ENCODE results near the gene REPS1. TPM values are rescaled to one million over a fixed set of nuclear protein-coding genes. Genes with fewer than 3 reads are reported as not detected.
"Not testable (repeated sequence)": the region's sequence is repeated elsewhere in the genome, so short reads cannot be mapped to it uniquely, and the experiment has no call there.

The REPS1 gene
- total RNA-seq, 1 donor from 2014 or later, result 30.4 TPM

DNA sequence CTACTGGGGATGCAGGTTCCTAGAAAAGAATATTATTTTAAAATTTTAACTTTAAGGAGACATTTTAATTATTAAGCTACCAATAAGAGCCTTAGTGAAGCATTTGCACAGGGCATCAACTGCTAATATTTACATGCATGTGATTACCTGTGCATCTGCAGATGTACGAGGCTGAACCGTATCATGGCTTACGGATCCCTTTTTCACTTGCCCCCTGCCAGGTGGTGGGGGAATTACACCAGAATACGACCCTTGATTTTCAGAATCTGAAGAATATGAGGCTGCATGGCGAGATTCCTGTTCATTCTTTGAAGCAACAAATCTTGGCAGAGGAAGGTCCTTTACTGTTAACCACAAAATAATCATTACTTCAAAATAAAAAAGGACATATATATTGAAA is 42.7 kb downstream of the REPS1 start:
- intact Hi-C loops (cut with DNase I), result loop anchor here (5.0 kb wide), 1 partner anchor 42 kb away; the partner anchor contains the start of gene REPS1
- Histone ChIP-seq H3K36me3 (peaks cover 22 to 44% of the 10 kb centered on the region in 2 donors), H3K4me3 (no peak overlapping the region), H3K4me1 (peaks cover 0 to 4% of the 10 kb centered on the region in 2 donors), H3K27me3 (no peaks in the 10 kb centered on the region), H3K9me3 (no peaks in the 10 kb centered on the region), H3K27ac (no peak overlapping the region)
- TF ChIP-seq, protein P1, sequence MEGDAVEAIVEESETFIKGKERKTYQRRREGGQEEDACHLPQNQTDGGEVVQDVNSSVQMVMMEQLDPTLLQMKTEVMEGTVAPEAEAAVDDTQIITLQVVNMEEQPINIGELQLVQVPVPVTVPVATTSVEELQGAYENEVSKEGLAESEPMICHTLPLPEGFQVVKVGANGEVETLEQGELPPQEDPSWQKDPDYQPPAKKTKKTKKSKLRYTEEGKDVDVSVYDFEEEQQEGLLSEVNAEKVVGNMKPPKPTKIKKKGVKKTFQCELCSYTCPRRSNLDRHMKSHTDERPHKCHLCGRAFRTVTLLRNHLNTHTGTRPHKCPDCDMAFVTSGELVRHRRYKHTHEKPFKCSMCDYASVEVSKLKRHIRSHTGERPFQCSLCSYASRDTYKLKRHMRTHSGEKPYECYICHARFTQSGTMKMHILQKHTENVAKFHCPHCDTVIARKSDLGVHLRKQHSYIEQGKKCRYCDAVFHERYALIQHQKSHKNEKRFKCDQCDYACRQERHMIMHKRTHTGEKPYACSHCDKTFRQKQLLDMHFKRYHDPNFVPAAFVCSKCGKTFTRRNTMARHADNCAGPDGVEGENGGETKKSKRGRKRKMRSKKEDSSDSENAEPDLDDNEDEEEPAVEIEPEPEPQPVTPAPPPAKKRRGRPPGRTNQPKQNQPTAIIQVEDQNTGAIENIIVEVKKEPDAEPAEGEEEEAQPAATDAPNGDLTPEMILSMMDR (IDR thresholded peaks at IDR 0.05), result no peak
- DNase-seq (ENCODE audit: low spot score in 2 of 2), result no peak

DNA sequence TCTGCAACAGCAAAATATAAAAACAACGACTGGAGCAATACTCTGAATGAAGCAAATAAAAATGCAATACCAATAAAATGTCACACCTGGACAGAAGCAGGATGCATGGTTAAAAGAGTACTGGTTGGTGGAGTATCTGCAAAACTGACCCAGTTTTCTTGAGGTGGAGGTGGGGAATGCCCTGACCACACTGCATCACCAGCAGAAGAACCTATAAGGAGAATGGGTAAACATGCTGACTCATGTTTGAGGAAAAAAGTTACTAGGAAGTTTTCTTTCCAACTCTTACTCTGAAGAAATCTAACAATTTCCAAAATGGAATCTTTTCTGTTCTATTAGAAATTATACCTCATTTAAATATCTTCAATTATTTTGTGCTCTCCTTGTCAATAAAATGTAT is 43.6 kb downstream of the REPS1 start:
- DNase-seq (ENCODE audit: low spot score in 2 of 2), result no peak
- H3K9me3 ChIP-seq, result no peaks in the 10 kb centered on the region
- intact Hi-C loops (cut with DNase I), result no loop called here
- H3K27me3 ChIP-seq, result no peaks in the 10 kb centered on the region
- peaks cover 24 to 50% of the 10 kb centered on the region in 2 donors for H3K36me3 ChIP-seq
- no peak overlapping the region for H3K4me3 ChIP-seq
- H3K27ac ChIP-seq, result no peak overlapping the region
- H3K4me1 ChIP-seq, result peaks cover 0 to 4% of the 10 kb centered on the region in 2 donors
- TF ChIP-seq, protein P1 (IDR thresholded peaks at IDR 0.05), result no peak

DNA sequence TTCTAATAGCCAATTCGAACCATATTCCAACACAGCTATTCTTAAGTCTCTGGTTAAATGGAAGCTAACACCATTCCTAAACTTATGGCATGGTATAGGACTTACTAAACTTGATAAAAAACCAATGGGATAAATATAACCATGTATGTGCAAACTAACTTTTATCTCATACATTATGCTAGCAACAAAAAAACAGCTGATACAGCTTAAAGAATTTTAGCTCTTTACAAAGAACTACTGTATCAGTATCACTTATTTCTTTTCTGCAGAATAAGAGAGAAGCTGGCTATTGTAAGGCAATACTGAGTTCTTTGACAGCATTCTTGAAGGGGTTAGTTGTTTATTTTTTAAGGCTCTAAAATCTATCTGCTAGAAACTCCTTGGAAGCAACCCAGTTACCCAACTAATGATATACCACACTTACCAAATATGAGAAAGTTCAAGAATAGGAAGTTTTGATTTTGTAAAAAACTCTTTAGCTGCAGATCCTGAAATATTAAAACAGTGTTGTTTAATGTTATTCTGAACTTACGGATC is 44.9 kb downstream of the REPS1 start:
- intact Hi-C loops (cut with DNase I), result no loop called here
- H3K27me3 ChIP-seq, result no peaks in the 10 kb centered on the region
- H3K4me3 ChIP-seq, result no peak overlapping the region
- TF ChIP-seq, protein P1 (IDR thresholded peaks at IDR 0.05), result no peak
- H3K36me3 ChIP-seq, result peaks cover 24 to 50% of the 10 kb centered on the region in 2 donors
- no peak overlapping the region for H3K27ac ChIP-seq
- H3K9me3 ChIP-seq, result no peaks in the 10 kb centered on the region
- peaks cover 0 to 3% of the 10 kb centered on the region in 2 donors for H3K4me1 ChIP-seq
- DNase-seq (ENCODE audit: low spot score in 2 of 2), result no peak

DNA sequence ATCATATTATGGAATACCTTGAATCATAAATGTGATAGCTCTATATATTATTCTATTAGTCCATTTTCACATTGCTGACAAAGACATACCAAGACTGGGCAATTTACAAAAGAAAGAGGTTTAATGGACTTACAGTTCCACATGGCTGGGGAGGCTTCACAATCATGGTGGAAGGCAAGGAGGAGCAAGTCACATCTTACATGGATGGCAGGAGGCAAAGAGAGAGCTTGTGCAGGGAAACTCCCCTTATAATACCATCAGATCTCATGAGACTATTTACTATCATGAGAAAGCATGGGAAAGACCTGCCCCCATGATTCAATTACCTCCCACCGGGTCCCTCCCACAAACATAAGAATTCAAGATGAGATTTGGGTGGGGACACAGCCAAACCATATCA is 51.2 kb downstream of the REPS1 start:
- H3K4me3 ChIP-seq; H3K27ac ChIP-seq; H3K4me1 ChIP-seq; DNase-seq (ENCODE audit: low spot score in 2 of 2); H3K9me3 ChIP-seq; H3K27me3 ChIP-seq; intact Hi-C loops (cut with DNase I): not testable (repeated sequence)
- H3K36me3 ChIP-seq, result peaks cover 18 to 35% of the 10 kb centered on the region in 2 donors

DNA sequence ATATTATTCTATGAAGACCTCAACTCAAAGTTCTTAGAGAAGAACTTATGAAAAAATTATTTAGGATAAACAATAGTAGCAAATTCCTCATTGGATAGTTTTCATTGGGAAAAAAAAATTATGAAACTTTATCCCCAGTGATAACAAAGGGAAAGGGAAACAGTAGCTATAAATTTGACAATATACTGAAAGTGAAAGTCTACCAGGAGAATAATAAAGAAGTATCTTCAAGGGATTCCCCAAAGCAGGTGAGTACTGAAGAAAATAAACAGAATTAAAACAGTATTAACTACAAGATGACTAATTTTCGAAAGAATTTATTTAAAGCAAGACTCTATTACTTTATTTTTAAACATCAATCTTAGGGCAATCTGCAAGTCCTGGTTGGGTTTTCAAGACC is 56.4 kb downstream of the REPS1 start:
- intact Hi-C loops (cut with DNase I), result no loop called here
- Histone ChIP-seq H3K27me3 (no peaks in the 10 kb centered on the region), H3K4me1 (no peaks in the 10 kb centered on the region), H3K4me3 (no peak overlapping the region), H3K36me3 (peaks cover 5 to 23% of the 10 kb centered on the region in 2 donors), H3K9me3 (no peaks in the 10 kb centered on the region), H3K27ac (no peak overlapping the region)
- DNase-seq (ENCODE audit: low spot score in 2 of 2), result no peak
- TF ChIP-seq, protein P1 (IDR thresholded peaks at IDR 0.05), result no peak

DNA sequence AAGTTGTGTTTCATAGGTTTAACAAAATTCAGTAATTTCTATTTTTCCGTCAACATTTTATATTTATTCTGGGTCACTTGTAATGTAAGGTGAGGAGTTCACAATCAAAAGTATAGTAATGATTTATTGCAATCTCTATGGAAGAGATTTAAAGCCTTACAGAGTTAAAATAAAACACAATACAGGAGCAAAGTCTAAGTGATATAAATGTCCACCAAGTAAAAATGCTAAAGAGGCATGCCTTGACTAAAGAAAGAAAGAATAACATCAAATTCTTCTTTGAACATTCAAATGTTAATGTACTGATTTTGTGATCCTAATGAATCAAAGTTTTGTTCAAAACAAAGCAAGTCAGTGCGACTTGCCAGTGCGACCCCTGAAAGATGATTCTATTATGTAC is 61.5 kb downstream of the REPS1 start:
- Histone ChIP-seq H3K27ac (no peak overlapping the region), H3K36me3 (peaks cover 2 to 22% of the 10 kb centered on the region in 2 donors), H3K9me3 (no peaks in the 10 kb centered on the region), H3K4me3 (no peak overlapping the region), H3K4me1 (no peaks in the 10 kb centered on the region), H3K27me3 (no peaks in the 10 kb centered on the region)
- no peak for DNase-seq (ENCODE audit: low spot score in 2 of 2)
- TF ChIP-seq, protein P1 (IDR thresholded peaks at IDR 0.05), result no peak
- intact Hi-C loops (cut with DNase I), result no loop called here
